Astrocyte of the spinal cord (primary cell): ENCODE data around the gene GALNT6.

Source experiments
- DNase-seq: peaks from one replicate; pipeline ENCODE4 v3.0.0; 2011; ENCODE audit warnings: low read depth, low spot score
- H3K4me3 ChIP-seq: 2 replicates; pipeline ENCODE4 v1.5.1; 2011; ENCODE audit warnings: low read depth, mild to moderate bottlenecking, low read length, moderate library complexity
- CTCF ChIP-seq: IDR thresholded peaks from 2 replicates; pipeline ENCODE4 v1.5.1; 2012; ENCODE audit warnings: low read depth, mild to moderate bottlenecking, low read length, inconsistent platforms
- in situ Hi-C: cut with HindIII; loops from 2 replicates; pipeline ENCODE4 v1.10.0; 2017; ENCODE audit warnings: low sequenced_read_pairs

GALNT6 gene

DNA sequence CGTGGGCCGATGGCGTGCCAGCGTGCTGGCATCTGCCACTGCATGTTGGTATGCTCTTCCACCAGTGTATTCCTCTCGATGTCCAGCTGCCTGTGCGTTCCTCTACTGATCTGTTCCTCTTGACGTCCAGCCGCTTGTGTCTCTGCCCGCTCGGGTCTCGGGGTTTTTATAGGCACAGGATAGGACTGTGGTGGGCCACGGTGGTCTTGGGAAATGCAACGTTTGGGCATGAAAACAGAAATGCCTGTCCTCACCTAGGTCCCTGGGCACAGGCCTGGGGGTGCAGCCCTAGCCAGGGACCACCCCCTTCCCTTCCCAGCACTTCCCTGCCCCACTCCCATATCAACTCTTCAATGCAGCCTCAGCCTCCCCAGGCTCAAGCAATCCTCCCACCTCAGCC lies 10.3 kb upstream of the GALNT6 start:
- in situ Hi-C loops = no loop called here
- H3K4me3 ChIP-seq = no peak overlapping the region
- DNase-seq = no peak
- no peak for TF ChIP-seq CTCF

GRCh38 chr12:51401020-51401419 lies 9.8 kb upstream of the GALNT6 start:
- no peak overlapping the region for H3K4me3 ChIP-seq
- no peak for TF ChIP-seq CTCF
- DNase-seq = no peak
- in situ Hi-C loops = no loop called here

GRCh38 chr12:51399891-51400290 lies 8.7 kb upstream of the GALNT6 start:
- DNase-seq = no peak
- in situ Hi-C loops = no loop called here
- no peak for TF ChIP-seq CTCF
- no peak overlapping the region for H3K4me3 ChIP-seq

GRCh38 chr12:51397670-51398069 lies 6.5 kb upstream of the GALNT6 start:
- H3K4me3 ChIP-seq = no peak overlapping the region
- no peak for DNase-seq
- in situ Hi-C loops = no loop called here
- no peak for TF ChIP-seq CTCF

DNA sequence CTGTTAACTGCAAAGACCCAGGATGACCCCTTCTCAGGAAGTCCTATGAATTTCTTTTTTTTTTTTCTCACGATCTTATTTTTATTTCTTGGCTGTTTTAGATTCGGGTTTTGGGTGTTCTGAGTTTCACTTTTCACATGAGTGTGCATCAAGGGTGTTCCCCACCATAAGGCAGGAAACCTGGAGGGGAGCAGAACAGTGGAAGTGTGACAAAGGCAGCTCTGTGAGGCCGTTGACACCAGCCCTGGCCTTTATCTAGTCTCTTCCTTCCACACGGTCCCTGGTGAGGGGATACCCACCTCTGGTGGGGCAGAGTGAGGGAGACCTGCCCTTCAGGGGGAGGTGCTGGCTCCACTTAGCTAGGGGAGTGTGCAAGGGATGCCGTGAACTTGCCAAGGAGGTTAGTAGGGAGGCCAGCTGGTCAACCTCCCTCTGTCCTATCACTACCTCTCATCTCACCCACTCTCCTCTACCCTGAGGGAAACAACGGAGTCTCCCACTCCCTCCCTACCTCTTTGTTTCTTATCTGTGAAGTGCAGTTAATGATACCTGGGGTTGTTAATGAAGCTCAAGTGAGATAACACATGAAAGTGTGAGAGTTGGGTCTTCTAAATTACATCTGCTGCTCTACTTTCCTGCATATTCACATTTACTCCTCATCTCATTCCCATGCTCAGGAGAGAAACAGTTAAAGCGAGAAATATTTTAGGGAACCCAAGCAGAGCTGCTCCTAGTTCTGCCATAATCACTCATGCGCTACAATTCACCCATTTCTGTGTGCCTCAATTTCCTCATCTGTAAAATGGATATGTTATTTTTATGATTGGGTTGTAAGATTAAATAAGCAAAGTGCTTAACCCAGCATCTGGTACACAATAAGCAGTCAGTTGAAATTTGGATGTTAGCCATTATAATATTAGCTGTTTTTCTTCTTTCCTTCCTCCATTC lies 4.4 kb upstream of the GALNT6 start:
- in situ Hi-C loops = no loop called here

More for the DNA sequence above, 4.4 kb upstream of the GALNT6 start:
- no peak for TF ChIP-seq CTCF
- no peak overlapping the region for H3K4me3 ChIP-seq
- DNase-seq = no peak
